HL-60 (cell line): ENCODE data around the gene CAB39L.

Source experiments
- GABPA ChIP-seq: IDR thresholded peaks from 2 replicates; pipeline ENCODE4 v1.6.1; 2012; ENCODE audit warnings: low read depth
- SPI1 ChIP-seq: IDR thresholded peaks from 2 replicates; pipeline ENCODE4 v1.6.1; 2012; ENCODE audit warnings: low read depth, mild to moderate bottlenecking, borderline replicate concordance
- TF ChIP-seq, protein P1 (sequence below): IDR thresholded peaks from one replicate; pipeline ENCODE4 v1.5.1; 2011; ENCODE audit warnings: low read length, control low read depth, inconsistent platforms; ENCODE audit not compliant: insufficient read depth
- TF ChIP-seq, protein P2 (sequence below): IDR thresholded peaks from 2 replicates; pipeline ENCODE4 v1.6.1; 2012; ENCODE audit warnings: low read depth; ENCODE audit not compliant: insufficient replicate concordance

DNA sequence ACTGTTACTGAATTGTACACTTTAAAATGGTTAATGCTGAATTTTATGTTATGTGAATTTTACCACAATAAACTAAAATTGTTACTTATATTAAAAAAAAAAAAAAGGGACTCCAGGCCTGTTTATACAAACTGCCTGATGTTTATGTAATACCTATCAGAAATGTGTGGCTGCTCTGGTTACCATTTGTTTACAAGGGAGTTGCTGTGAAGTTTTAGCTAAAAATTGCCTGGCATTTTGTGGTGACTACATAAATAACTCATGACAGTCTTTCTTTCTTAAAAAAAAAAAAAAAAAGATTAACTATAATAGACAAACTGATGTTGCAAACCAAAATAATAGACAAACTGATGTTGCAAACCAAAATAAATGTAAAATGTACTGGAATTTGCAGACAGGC lies 124.3 kb downstream of the CAB39L start:
- TF ChIP-seq, protein P1, sequence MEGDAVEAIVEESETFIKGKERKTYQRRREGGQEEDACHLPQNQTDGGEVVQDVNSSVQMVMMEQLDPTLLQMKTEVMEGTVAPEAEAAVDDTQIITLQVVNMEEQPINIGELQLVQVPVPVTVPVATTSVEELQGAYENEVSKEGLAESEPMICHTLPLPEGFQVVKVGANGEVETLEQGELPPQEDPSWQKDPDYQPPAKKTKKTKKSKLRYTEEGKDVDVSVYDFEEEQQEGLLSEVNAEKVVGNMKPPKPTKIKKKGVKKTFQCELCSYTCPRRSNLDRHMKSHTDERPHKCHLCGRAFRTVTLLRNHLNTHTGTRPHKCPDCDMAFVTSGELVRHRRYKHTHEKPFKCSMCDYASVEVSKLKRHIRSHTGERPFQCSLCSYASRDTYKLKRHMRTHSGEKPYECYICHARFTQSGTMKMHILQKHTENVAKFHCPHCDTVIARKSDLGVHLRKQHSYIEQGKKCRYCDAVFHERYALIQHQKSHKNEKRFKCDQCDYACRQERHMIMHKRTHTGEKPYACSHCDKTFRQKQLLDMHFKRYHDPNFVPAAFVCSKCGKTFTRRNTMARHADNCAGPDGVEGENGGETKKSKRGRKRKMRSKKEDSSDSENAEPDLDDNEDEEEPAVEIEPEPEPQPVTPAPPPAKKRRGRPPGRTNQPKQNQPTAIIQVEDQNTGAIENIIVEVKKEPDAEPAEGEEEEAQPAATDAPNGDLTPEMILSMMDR = no peak
- TF ChIP-seq, protein P2, sequence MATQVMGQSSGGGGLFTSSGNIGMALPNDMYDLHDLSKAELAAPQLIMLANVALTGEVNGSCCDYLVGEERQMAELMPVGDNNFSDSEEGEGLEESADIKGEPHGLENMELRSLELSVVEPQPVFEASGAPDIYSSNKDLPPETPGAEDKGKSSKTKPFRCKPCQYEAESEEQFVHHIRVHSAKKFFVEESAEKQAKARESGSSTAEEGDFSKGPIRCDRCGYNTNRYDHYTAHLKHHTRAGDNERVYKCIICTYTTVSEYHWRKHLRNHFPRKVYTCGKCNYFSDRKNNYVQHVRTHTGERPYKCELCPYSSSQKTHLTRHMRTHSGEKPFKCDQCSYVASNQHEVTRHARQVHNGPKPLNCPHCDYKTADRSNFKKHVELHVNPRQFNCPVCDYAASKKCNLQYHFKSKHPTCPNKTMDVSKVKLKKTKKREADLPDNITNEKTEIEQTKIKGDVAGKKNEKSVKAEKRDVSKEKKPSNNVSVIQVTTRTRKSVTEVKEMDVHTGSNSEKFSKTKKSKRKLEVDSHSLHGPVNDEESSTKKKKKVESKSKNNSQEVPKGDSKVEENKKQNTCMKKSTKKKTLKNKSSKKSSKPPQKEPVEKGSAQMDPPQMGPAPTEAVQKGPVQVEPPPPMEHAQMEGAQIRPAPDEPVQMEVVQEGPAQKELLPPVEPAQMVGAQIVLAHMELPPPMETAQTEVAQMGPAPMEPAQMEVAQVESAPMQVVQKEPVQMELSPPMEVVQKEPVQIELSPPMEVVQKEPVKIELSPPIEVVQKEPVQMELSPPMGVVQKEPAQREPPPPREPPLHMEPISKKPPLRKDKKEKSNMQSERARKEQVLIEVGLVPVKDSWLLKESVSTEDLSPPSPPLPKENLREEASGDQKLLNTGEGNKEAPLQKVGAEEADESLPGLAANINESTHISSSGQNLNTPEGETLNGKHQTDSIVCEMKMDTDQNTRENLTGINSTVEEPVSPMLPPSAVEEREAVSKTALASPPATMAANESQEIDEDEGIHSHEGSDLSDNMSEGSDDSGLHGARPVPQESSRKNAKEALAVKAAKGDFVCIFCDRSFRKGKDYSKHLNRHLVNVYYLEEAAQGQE = no peak
- TF ChIP-seq SPI1 (no peak), GABPA (no peak)
